H1 (cell line): ENCODE measurements around the gene OR12D1.

Experiments used
- PHF8 ChIP-seq: fragments of 200-600 bp; sonication (generic); conservative IDR thresholded peaks from 2 replicates; pipeline ENCODE4 v1.7.1; 2012; ENCODE audit warnings: low read depth, mild to moderate bottlenecking, inconsistent platforms, low read length, moderate library complexity
- RXRA ChIP-seq: IDR thresholded peaks from 2 replicates; pipeline ENCODE4 v1.6.1; 2011; ENCODE audit warnings: low read depth, mild to moderate bottlenecking, low read length, moderate library complexity; ENCODE audit not compliant: insufficient read depth
- SIN3A ChIP-seq, 2 experiments: IDR thresholded peaks in 1 of 2; conservative IDR thresholded peaks in 1 of 2; 2 replicates each; pipeline ENCODE4 v1.6.1; 2011 to 2012; ENCODE audit warnings: low read length in 2 of 2, improper control_type of control experiment in 1 of 2, low read depth in 1 of 2, mild to moderate bottlenecking in 1 of 2
- TAF1 ChIP-seq: IDR thresholded peaks from 2 replicates; pipeline ENCODE4 v1.6.1; 2011; ENCODE audit warnings: mild to moderate bottlenecking, low read depth, low read length
- TAF7 ChIP-seq: optimal IDR thresholded peaks from 2 replicates; pipeline ENCODE3; 2011; ENCODE audit warnings: low read depth, mild to moderate bottlenecking, inconsistent platforms, low read length, moderate library complexity, borderline replicate concordance
- TF ChIP-seq, protein P1 (sequence below), 3 experiments: IDR thresholded peaks; 1 replicate in 2 of 3; 2 replicates in 1 of 3; pipeline versions ENCODE4 v1.5.1 to v1.6.1; 2011; ENCODE audit warnings: low read length in 3 of 3, mild to moderate bottlenecking in 3 of 3, inconsistent platforms in 2 of 3, low read depth in 1 of 3, moderate library complexity in 1 of 3; ENCODE audit not compliant: insufficient read depth in 1 of 3; ENCODE audit errors: control extremely low read depth in 1 of 3

DNA sequence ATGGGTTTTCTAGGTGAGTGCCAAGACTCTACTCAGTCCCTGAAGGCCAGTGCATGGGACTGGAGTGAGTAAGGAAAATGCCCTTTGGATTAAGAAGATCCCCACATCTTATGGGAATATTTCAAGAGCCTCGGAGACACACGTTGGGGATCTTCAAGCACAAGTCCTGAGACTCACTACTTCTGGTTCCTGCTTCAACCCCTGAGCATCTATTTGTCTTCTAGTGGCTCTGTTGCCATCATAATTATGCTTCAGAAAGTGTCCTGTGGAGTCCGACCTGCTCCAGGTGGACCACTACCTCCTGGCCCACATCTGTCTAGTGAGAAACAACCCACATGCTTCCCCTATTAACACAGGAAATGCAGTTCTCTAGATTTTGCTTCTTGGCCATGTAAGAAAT is 46.0 kb upstream of the OR12D1 start, which contains the start of gene OR5V1:
- TF ChIP-seq SIN3A (conservative IDR thresholded peaks at IDR 0.05 in 1 of 2, IDR thresholded peaks at IDR 0.05 in 1 of 2; ENCODE audit: low read depth in 1 of 2, low read length in 2 of 2) (no peak), TAF1 (no peak), PHF8 (no peak), TAF7 (no peak), RXRA (no peak)
- TF ChIP-seq, protein P1, sequence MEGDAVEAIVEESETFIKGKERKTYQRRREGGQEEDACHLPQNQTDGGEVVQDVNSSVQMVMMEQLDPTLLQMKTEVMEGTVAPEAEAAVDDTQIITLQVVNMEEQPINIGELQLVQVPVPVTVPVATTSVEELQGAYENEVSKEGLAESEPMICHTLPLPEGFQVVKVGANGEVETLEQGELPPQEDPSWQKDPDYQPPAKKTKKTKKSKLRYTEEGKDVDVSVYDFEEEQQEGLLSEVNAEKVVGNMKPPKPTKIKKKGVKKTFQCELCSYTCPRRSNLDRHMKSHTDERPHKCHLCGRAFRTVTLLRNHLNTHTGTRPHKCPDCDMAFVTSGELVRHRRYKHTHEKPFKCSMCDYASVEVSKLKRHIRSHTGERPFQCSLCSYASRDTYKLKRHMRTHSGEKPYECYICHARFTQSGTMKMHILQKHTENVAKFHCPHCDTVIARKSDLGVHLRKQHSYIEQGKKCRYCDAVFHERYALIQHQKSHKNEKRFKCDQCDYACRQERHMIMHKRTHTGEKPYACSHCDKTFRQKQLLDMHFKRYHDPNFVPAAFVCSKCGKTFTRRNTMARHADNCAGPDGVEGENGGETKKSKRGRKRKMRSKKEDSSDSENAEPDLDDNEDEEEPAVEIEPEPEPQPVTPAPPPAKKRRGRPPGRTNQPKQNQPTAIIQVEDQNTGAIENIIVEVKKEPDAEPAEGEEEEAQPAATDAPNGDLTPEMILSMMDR (IDR thresholded peaks at IDR 0.05; ENCODE audit: control extremely low read depth in 1 of 3, insufficient read depth in 1 of 3, low read depth in 1 of 3, low read length in 3 of 3): no peak
